Ishikawa (cell line): ENCODE data around the gene GFI1.
A peak's percentile ranks its signal among the peaks of the same experiment; 100 is the strongest.

Experiments used
- CEBPB ChIP-seq: IDR thresholded peaks from 2 replicates; pipeline ENCODE4 v1.6.1; 2012
- CREB1 ChIP-seq: IDR thresholded peaks from 2 replicates; pipeline ENCODE4 v1.6.1; 2012; ENCODE audit warnings: low read depth
- EGR1 ChIP-seq: IDR thresholded peaks from 2 replicates; pipeline ENCODE4 v1.6.1; 2012
- EP300 ChIP-seq: IDR thresholded peaks from 2 replicates; pipeline ENCODE4 v1.6.1; 2012; ENCODE audit warnings: borderline replicate concordance
- FOXM1 ChIP-seq: IDR thresholded peaks from 2 replicates; pipeline ENCODE4 v1.6.1; 2012; ENCODE audit warnings: low read depth, borderline replicate concordance
- RAD21 ChIP-seq: IDR thresholded peaks from 2 replicates; pipeline ENCODE4 v1.6.1; 2012; ENCODE audit warnings: low read depth
- TAF1 ChIP-seq: IDR thresholded peaks from 2 replicates; pipeline ENCODE4 v1.6.1; 2012; ENCODE audit warnings: low read depth, mild to moderate bottlenecking
- TCF12 ChIP-seq: IDR thresholded peaks from 2 replicates; pipeline ENCODE4 v1.6.1; 2012; ENCODE audit warnings: low read depth
- TEAD4 ChIP-seq: IDR thresholded peaks from 2 replicates; pipeline ENCODE4 v1.6.1; 2012
- USF1 ChIP-seq: IDR thresholded peaks from 2 replicates; pipeline ENCODE4 v1.6.1; 2012
- YY1 ChIP-seq: IDR thresholded peaks from 2 replicates; pipeline ENCODE4 v1.6.1; 2012; ENCODE audit warnings: low read depth
- ZBTB7A ChIP-seq: IDR thresholded peaks from 2 replicates; pipeline ENCODE4 v1.6.1; 2012; ENCODE audit warnings: low read depth
- TF ChIP-seq, protein P1 (sequence below): IDR thresholded peaks from 2 replicates; pipeline ENCODE4 v1.6.1; 2012
- TF ChIP-seq, protein P2 (sequence below): IDR thresholded peaks from 2 replicates; pipeline ENCODE4 v1.6.1; 2012; ENCODE audit warnings: low read depth, mild to moderate bottlenecking

The GFI1 gene

DNA sequence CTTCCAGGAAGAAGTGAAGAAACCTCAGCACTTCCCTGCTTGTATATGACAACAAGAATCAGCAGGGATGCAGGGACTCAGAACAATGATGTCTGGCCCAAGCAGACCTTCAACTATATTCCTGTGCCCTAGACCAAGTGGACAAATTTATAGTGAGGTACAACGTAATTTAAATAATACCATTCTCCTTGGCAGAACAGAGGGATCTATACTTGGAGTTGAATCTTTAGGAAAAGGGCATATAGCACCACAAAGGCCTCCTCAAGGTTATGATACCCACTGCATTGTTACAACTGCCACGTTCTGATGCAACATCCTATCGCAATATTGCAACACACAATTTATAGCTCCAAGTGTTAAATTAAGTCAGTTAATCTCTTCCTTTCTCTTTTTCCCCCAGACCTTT lies 29.1 kb upstream of the GFI1 start:
- TF ChIP-seq CEBPB (peak; percentile 65), USF1 (no peak)

GRCh38 chr1:92511541-92511940 lies 24.8 kb upstream of the GFI1 start:
- TF ChIP-seq RAD21 (no peak), FOXM1 (no peak), TEAD4 (no peak), EP300 (no peak), ZBTB7A (no peak)
- TF ChIP-seq, protein P1, sequence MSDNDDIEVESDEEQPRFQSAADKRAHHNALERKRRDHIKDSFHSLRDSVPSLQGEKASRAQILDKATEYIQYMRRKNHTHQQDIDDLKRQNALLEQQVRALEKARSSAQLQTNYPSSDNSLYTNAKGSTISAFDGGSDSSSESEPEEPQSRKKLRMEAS: no peak
- TF ChIP-seq, protein P2, sequence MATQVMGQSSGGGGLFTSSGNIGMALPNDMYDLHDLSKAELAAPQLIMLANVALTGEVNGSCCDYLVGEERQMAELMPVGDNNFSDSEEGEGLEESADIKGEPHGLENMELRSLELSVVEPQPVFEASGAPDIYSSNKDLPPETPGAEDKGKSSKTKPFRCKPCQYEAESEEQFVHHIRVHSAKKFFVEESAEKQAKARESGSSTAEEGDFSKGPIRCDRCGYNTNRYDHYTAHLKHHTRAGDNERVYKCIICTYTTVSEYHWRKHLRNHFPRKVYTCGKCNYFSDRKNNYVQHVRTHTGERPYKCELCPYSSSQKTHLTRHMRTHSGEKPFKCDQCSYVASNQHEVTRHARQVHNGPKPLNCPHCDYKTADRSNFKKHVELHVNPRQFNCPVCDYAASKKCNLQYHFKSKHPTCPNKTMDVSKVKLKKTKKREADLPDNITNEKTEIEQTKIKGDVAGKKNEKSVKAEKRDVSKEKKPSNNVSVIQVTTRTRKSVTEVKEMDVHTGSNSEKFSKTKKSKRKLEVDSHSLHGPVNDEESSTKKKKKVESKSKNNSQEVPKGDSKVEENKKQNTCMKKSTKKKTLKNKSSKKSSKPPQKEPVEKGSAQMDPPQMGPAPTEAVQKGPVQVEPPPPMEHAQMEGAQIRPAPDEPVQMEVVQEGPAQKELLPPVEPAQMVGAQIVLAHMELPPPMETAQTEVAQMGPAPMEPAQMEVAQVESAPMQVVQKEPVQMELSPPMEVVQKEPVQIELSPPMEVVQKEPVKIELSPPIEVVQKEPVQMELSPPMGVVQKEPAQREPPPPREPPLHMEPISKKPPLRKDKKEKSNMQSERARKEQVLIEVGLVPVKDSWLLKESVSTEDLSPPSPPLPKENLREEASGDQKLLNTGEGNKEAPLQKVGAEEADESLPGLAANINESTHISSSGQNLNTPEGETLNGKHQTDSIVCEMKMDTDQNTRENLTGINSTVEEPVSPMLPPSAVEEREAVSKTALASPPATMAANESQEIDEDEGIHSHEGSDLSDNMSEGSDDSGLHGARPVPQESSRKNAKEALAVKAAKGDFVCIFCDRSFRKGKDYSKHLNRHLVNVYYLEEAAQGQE: no peak

GRCh38 chr1:92509619-92510018 lies 22.9 kb upstream of the GFI1 start:
- TF ChIP-seq USF1 (no peak), CEBPB (no peak), EGR1 (no peak), EP300 (no peak), TAF1 (no peak), YY1 (no peak)
- TF ChIP-seq, protein P2: no peak

- TF ChIP-seq USF1 (no peak), TAF1 (no peak), CEBPB (no peak), TCF12 (no peak), YY1 (no peak), CREB1 (no peak), TEAD4 (no peak), FOXM1 (no peak)
- TF ChIP-seq, protein P1: no peak
Observed at GRCh38 chr1:92505015-92505692, 18.4 kb upstream of the GFI1 start.

DNA sequence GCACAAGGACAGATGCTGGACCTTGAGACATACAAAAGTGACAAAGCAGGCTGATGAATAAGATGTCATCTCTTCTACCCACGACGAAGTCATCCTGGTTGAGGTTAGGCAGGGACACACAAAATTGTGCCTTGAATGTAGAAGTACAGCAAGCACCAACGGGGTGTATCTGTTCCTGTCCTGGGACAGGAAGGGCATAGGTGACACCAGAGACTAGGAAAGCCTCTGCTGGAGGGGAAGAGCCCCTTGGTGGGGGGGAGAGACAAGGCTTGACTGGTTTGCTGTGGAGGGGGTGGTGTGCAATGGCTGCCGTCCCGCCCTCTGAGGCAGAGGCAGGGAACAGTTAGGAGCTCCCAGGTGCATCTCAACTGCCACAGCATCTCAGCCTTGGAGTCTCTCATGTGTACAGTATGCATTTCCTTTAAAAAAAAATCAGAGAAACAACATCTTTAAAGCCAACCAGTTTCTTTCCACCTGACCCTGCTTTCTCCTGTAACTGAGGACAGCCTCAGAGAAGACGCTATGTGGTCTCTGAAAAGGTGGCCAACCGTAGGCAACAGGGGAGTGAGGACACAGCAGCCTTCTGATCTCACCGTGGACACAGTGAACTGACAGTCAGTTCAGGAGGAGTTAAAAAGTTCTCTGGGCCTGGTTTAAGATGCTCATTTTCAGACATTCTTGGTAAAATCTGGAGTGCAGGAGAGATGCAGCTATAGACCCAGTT lies 17.7 kb upstream of the GFI1 start:
- no peak for TF ChIP-seq RAD21
- no peak for TF ChIP-seq CEBPB
- TF ChIP-seq TCF12: no peak
- no peak for TF ChIP-seq USF1
- TF ChIP-seq CREB1: no peak
- no peak for TF ChIP-seq TEAD4
- TF ChIP-seq, protein P2: no peak
- no peak for TF ChIP-seq EP300
- TF ChIP-seq YY1: no peak
- TF ChIP-seq ZBTB7A: no peak
- TF ChIP-seq FOXM1: no peak
